GM18909 (cell line): ENCODE data around the gene WFDC1.

Source experiments
- ATAC-seq: cut with Tn5 transposase; IDR thresholded peaks from one replicate; pipeline ENCODE4 v1.9.1; 2021; ENCODE audit warnings: mild to moderate bottlenecking; ENCODE audit not compliant: unreplicated experiment, poor library complexity

Gene WFDC1

DNA sequence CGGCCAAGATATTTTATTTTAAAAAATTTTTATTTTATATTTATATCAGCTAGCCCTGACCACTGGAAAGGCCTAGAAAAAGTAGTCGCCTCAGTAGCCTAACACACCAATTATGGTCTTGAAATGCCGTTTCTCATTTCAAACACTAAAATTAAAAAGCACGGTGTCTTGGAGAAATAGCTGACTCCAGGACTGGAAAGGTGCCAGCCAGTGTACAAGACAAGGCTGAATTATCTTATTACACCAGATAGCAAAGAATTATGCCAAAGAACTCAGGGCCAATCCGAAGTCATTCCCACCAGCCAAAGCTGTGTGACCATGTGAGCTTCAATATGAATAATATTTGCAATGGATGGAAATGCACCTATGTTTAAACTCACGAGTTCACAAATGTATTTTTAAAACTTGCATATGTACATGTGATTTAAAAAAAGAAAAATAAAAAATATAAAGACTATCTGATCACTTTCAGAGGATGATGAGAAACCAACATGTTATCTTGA, 53.8 kb downstream of the WFDC1 start:
- no peak for ATAC-seq

DNA sequence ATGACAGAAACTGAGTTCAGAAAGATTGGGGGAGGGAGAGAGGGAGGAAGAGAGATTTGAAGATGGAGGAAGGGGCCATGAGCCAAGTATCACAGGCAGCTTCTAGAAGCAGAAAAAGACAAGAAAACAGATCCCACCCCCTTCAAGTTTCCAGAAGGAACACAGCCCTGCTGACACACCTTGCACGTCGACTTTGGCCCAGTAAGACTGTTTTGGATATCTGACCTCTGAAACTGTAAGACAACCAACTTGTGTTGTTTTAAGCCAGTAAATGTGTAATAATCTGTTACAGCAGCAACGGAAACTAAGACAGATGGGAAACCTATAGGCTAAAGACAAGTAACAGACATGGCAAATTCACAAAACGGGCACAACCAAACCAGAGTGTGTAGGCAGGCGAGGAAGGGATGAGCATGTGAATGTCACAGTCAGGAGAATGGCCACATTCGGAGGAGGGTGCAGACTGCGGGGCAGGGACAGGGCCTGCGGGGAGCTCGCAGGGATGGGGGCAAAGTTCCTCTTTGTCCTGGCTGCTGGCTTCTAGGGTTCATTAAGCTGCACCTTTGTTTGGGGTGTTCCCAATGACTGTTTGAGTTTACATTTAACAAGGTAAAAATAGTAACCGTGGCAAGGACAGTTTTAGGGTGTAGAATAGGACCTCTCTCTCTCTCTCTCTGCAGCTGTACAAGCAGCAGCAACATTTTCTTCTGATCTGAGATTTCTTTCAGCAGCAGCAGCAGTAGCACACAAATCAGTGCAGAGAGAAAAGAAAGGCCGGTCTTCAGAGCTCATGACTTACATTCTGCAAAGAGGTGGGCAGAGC, 55.4 kb downstream of the WFDC1 start:
- ATAC-seq = no peak

- no peak for ATAC-seq
Measured at GRCh38 chr16:84350685-84351400, 56.2 kb downstream of the WFDC1 start.

- ATAC-seq = no peak
Measured at GRCh38 chr16:84351630-84352029, 57.0 kb downstream of the WFDC1 start.

- ATAC-seq = no peak
Measured at GRCh38 chr16:84354306-84354705, 59.6 kb downstream of the WFDC1 start.

DNA sequence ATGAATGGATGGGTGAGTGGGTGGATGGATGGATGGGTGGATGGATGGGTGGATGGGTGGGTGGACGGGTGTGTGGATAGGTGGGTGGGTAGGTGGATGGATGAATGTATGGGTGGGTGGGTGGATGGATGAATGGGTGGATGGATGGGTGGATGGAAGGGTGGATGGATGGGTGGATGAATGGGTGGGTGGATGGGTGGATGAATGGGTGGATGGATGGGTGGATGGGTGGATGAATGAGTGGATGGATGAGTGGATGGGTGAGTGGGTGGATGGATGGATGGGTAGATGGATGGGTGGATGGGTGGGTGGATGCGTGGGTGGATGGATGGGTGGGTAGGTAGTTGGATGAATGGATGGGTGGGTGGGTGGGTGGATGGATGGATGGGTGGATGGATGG, 60.5 kb downstream of the WFDC1 start:
- ATAC-seq = no peak

- ATAC-seq = no peak
Measured at GRCh38 chr16:84356176-84356575, 61.5 kb downstream of the WFDC1 start.

GRCh38 chr16:84356591-84357116, 62.0 kb downstream of the WFDC1 start:
- no peak for ATAC-seq

- ATAC-seq = no peak
Measured at GRCh38 chr16:84357191-84357651, 62.5 kb downstream of the WFDC1 start.

- ATAC-seq = no peak
Measured at GRCh38 chr16:84358601-84359295, 64.1 kb downstream of the WFDC1 start.

GRCh38 chr16:84359326-84359725, 64.6 kb downstream of the WFDC1 start:
- no peak for ATAC-seq

DNA sequence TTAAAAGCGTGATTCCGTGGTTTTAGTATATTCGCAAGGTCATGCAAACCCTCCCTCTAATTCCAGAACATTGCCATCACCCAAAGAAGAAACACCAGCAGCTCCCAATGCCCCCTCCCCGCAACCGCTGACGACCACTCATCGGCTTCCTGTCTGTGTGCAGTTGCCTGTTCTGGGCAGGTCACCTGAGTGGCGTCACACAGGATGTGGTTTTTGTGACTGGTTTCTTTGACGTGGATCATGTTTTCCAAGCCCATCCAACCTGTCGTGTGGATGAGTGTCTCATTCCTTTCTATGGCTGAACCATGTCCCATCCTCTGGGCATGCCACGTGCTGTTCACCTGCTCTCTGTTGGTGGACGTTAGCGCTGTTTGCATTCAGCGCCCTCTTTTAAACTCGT, 65.5 kb downstream of the WFDC1 start:
- ATAC-seq = no peak

GRCh38 chr16:84360748-84361147, 66.1 kb downstream of the WFDC1 start:
- ATAC-seq = no peak

- no peak for ATAC-seq
Measured at GRCh38 chr16:84361546-84361945, 66.9 kb downstream of the WFDC1 start.

DNA sequence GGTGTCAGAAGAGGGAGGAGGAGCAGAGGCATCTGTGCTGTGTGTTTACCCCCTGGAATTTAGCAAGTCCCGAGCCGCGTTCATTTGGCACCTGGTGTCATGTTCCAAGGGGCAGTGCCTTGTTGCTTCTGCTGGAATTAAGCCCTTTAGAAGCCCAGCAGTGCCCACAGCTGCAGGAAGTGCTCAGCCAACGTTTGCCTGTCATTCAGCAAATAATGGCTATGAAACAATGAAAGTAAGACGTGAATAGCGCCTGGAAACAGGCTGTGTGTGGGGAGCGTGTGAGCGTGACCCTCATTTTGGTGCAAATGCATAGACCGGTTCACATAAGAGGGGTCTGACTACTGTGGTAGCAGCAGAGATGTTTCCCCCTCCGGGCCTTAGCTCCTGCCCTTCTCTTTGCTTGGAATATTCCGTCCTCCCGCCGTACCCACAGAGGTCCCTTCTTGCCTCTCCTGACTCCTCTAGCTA, 67.8 kb downstream of the WFDC1 start:
- no peak for ATAC-seq

DNA sequence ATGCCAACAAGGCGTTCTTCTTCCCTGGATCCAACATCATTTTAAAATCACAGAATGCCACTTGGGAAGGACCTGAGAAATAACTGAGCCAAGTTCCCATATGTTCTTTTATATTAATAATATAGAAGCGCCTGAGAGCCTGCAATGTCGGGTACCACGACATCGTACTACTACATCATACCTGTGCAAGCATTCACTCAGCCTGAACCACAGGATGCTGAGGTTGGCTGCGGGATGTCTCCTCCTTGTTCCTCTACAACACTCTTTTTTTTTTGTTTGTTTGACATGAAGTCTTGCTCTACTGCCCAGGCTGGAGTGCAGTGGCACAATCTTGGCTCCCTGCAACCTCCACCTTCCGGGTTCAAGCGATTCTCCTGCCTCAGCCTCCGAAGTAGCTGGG, 71.5 kb downstream of the WFDC1 start:
- no peak for ATAC-seq

- no peak for ATAC-seq
Measured at GRCh38 chr16:84367297-84367680, 72.6 kb downstream of the WFDC1 start.

DNA sequence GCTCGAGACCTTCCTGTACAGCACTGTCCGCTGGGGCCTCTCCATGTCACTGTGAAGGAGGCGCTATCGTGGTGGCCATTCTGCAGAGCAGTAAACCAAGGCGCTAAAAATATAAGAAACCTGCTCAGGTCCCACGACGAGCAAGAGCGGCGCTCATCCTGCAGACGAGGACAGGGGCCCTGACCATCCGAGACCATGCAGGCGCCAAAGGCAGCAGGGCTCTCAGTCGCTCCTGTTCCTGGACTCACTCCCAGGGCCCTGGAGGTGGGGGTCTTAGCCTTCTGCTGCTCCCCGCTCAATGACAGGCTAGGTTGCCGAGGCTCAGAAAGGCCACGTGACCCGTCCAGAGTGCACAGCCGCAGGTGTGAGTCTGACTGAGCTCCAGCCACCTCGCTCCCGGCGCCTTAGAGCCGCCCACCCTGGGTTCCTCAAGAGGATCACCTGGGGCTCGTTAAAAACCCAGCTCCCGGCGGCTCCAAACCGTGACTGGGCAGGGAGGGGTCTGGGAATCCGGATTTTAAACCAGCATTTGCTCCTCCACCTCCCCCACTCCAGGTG, 73.2 kb downstream of the WFDC1 start:
- ATAC-seq = no peak

- no peak for ATAC-seq
Measured at GRCh38 chr16:84368308-84368996, 73.8 kb downstream of the WFDC1 start, which contains the start of gene ATP2C2. Gene ATP2C2, plus strand, starts transcription at chr16:84368538. Its CDS starts 78 bp downstream, at chr16:84368616.

GRCh38 chr16:84369105-84369504, 74.4 kb downstream of the WFDC1 start:
- ATAC-seq = no peak
